Endodermal cell (in vitro differentiated cells): ENCODE measurements around the gene COL18A1. TPM values are rescaled to one million over a fixed set of nuclear protein-coding genes. Genes with fewer than 3 reads are reported as not detected.
A peak's percentile ranks its signal among the peaks of the same experiment; 100 is the strongest.

Experiments
- DNase-seq: peaks from one replicate; pipeline ENCODE4 v3.0.0-alpha.2; 2017
- H3K27ac ChIP-seq: 2 replicates; pipeline ENCODE4 v1.5.1; 2013; ENCODE audit warnings: mild to moderate bottlenecking, low read depth, low read length, moderate library complexity
- H3K27me3 ChIP-seq: 2 replicates; pipeline ENCODE4 v1.6.1; 2013; ENCODE audit warnings: mild to moderate bottlenecking, low read length, moderate library complexity; ENCODE audit not compliant: insufficient read depth, control insufficient read depth, poor library complexity, severe bottlenecking
- H3K36me3 ChIP-seq: 2 replicates; pipeline ENCODE4 v1.7.0; 2013; ENCODE audit warnings: mild to moderate bottlenecking, low read length, moderate library complexity; ENCODE audit not compliant: control insufficient read depth, insufficient read depth
- H3K4me1 ChIP-seq: one replicate; pipeline ENCODE4 v1.7.0; 2013; ENCODE audit warnings: low read length; ENCODE audit not compliant: control insufficient read depth, insufficient read depth
- H3K4me3 ChIP-seq: 2 replicates; pipeline ENCODE4 v1.5.1; 2013; ENCODE audit warnings: mild to moderate bottlenecking, low read length, moderate library complexity
- H3K9ac ChIP-seq: 2 replicates; pipeline ENCODE4 v1.6.1; 2013; ENCODE audit warnings: mild to moderate bottlenecking, low read length, moderate library complexity; ENCODE audit not compliant: poor library complexity, severe bottlenecking; ENCODE audit errors: extremely low read depth
- H3K9me3 ChIP-seq: 2 replicates; pipeline ENCODE4 v1.6.1; 2013; ENCODE audit warnings: mild to moderate bottlenecking, low read length, moderate library complexity; ENCODE audit not compliant: control insufficient read depth
- H3K27ac Mint-ChIP-seq: 2 replicates; pipeline ENCODE4 v1.8.0; 2020; ENCODE audit warnings: mixed read lengths
- H3K27me3 Mint-ChIP-seq: 2 replicates; pipeline ENCODE4 v1.8.0; 2021; ENCODE audit warnings: mild to moderate bottlenecking, mixed read lengths; ENCODE audit not compliant: insufficient read depth
- H3K36me3 Mint-ChIP-seq: 2 replicates; pipeline ENCODE4 v1.8.0; 2020; ENCODE audit warnings: low read depth, mixed read lengths
- H3K4me1 Mint-ChIP-seq: 2 replicates; pipeline ENCODE4 v1.8.0; 2020; ENCODE audit warnings: mixed read lengths
- H3K4me3 Mint-ChIP-seq: 2 replicates; pipeline ENCODE4 v1.8.0; 2020; ENCODE audit warnings: mild to moderate bottlenecking, moderate library complexity, mixed read lengths
- H3K9me3 Mint-ChIP-seq: 2 replicates; pipeline ENCODE4 v1.8.0; 2020; ENCODE audit warnings: mild to moderate bottlenecking, mixed read lengths
- CTCF ChIP-seq: fragments of 200-600 bp; sonication (generic); conservative IDR thresholded peaks from 2 replicates; pipeline ENCODE4 v1.5.0; 2021; ENCODE audit warnings: antibody characterized with exemption, mild to moderate bottlenecking
- WGBS, 2 experiments: methylation state at CpG; one replicate each; pipeline versions ENCODE4 v1.1.5 to v1.1.7; 2013; ENCODE audit warnings: missing lambda C conversion rate in 2 of 2, mixed read lengths in 1 of 2; ENCODE audit not compliant: insufficient coverage in 1 of 2, insufficient read length in 1 of 2; 5-methylcytosine and 5-hydroxymethylcytosine counted together
- microRNA-seq: library from miRNA; unstranded; fragments of <30 nt; microRNA quantifications from one replicate; pipeline ENCODE4 v1.2.0, GENCODE V29; 2020; ENCODE audit warnings: borderline microRNAs expressed
- total RNA-seq, 2 donors: library from RNA; stranded (reverse); fragmentation: NEBNext Ultra II Directional in 1 of 2; extraction: Animal tissue kit (Norgen Biotek cat#: 25700) in 1 of 2; gene quantifications; 2 replicates in 1 of 2; 3 replicates in 1 of 2; pipeline ENCODE4 v1.2.1, GENCODE V29; 2021

Gene COL18A1
- total RNA-seq, 2 donors from 2014 or later: 332 to 398 TPM

GRCh38 chr21:45562402-45562801, 157.4 kb downstream of the COL18A1 start:
- Histone ChIP-seq H3K9ac (no peak overlapping the region), H3K36me3 (no peaks in the 10 kb centered on the region), H3K4me1 (no peaks in the 10 kb centered on the region), H3K27ac (no peak overlapping the region), H3K9me3 (peaks cover 20% of the 10 kb centered on the region), H3K4me3 (no peak overlapping the region), H3K27me3 (no peaks in the 10 kb centered on the region)
- WGBS, 2 experiments: 89 to 90% methylated on average over 10 of the region's 10 CpGs
- Mint-ChIP-seq H3K4me3 (no peak overlapping the region), H3K4me1 (no peaks in the 10 kb centered on the region), H3K36me3 (no peaks in the 10 kb centered on the region), H3K27ac (no peak overlapping the region), H3K9me3 (peaks cover 7% of the 10 kb centered on the region), H3K27me3 (peaks cover 18% of the 10 kb centered on the region)
- peak; percentile 15 for DNase-seq
- no peak for TF ChIP-seq CTCF

GRCh38 chr21:45562965-45563364, 158.0 kb downstream of the COL18A1 start:
- no peak overlapping the region for H3K9ac ChIP-seq
- no peak overlapping the region for H3K27ac ChIP-seq
- TF ChIP-seq CTCF: no peak
- peaks cover 20% of the 10 kb centered on the region for H3K9me3 ChIP-seq
- H3K27ac Mint-ChIP-seq: no peak overlapping the region
- H3K36me3 Mint-ChIP-seq: no peaks in the 10 kb centered on the region
- H3K27me3 ChIP-seq: no peaks in the 10 kb centered on the region
- WGBS, 2 experiments: 85 to 91% methylated on average over 6 of the region's 6 CpGs
- no peak overlapping the region for H3K4me3 ChIP-seq
- H3K36me3 ChIP-seq: no peaks in the 10 kb centered on the region
- H3K4me3 Mint-ChIP-seq: no peak overlapping the region
- no peaks in the 10 kb centered on the region for H3K4me1 Mint-ChIP-seq
- H3K27me3 Mint-ChIP-seq: peaks cover 18% of the 10 kb centered on the region
- peak; percentile 5 for DNase-seq
- peaks cover 7% of the 10 kb centered on the region for H3K9me3 Mint-ChIP-seq
- no peaks in the 10 kb centered on the region for H3K4me1 ChIP-seq

Small RNAs within 50 kb of the gene (microRNA-seq; reads per million reads assigned to microRNA genes)
- 0.74 reads per million for gene MIR6815

Other genes starting within 250 kb of the COL18A1 start
- gene POFUT2, start 117.3 kb upstream of the COL18A1 start, total RNA-seq: 10 to 100 TPM; 49.0 to 73.3 TPM
- gene SLC19A1, start 137.3 kb downstream of the COL18A1 start, total RNA-seq: 10 to 100 TPM; 28.8 to 29.4 TPM
- gene PCBP3, start 238.6 kb downstream of the COL18A1 start, total RNA-seq: 10 to 100 TPM in 1 of 2 donors, 1 to 10 TPM in 1; 2.1 to 10.6 TPM